Rectal smooth muscle tissue (tissue), 1 donor: Measurements from ENCODE around the gene PLEK2.

ENCODE experiments used
- H3K27ac ChIP-seq: one replicate; pipeline ENCODE4 v1.7.0; 2013; ENCODE audit warnings: low read depth, low read length, inconsistent platforms
- H3K27me3 ChIP-seq: one replicate; pipeline ENCODE4 v1.7.0; 2013; ENCODE audit warnings: low read length; ENCODE audit not compliant: control insufficient read depth, insufficient read depth
- H3K36me3 ChIP-seq: one replicate; pipeline ENCODE4 v1.7.0; 2013; ENCODE audit warnings: low read length; ENCODE audit not compliant: control insufficient read depth, insufficient read depth
- H3K4me1 ChIP-seq: one replicate; pipeline ENCODE4 v1.7.0; 2013; ENCODE audit warnings: low read length; ENCODE audit not compliant: control insufficient read depth, insufficient read depth
- H3K4me3 ChIP-seq: one replicate; pipeline ENCODE4 v1.7.0; 2013; ENCODE audit warnings: low read length
- H3K9ac ChIP-seq: one replicate; pipeline ENCODE4 v1.7.0; 2013; ENCODE audit warnings: low read length

Gene PLEK2

DNA sequence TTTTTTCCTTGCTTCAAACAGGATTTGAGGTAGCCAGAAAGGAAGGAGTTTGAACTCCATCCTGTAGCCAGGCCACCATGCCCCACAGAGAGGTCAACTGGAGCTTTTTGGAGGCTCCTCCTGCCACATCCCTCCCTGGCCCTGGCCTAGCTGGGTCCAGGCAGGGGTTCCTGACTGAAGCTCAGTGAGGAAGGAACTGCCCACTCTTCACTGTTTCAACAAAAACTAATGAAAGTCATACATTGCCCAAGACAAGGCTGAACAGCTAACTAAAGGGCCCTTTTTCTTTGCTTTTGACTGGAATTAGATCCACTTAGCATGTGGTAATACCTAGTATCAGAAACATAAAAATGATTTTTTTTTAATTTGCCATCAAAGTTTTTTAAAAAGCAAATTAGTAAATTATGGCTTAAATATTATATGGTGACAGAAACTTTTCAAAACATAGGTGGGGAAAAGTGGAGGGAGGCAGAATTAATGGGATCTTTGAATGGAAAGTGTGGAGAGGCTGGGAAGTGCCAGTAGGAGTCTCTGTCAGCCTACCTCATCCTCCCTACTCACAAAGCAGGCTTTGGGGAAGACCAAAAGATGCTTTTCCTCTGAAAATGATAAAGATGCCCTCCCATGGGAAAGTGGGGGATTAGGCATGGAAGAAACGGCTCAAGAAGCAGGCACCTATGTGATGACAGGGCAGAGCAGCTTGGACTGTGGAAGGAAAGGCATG, 22.0 kb downstream of the PLEK2 start:
- no peak overlapping the region for H3K4me3 ChIP-seq
- no peak overlapping the region for H3K27ac ChIP-seq
- no peaks in the 10 kb centered on the region for H3K36me3 ChIP-seq
- no peaks in the 10 kb centered on the region for H3K27me3 ChIP-seq
- no peaks in the 10 kb centered on the region for H3K4me1 ChIP-seq
- no peak overlapping the region for H3K9ac ChIP-seq

DNA sequence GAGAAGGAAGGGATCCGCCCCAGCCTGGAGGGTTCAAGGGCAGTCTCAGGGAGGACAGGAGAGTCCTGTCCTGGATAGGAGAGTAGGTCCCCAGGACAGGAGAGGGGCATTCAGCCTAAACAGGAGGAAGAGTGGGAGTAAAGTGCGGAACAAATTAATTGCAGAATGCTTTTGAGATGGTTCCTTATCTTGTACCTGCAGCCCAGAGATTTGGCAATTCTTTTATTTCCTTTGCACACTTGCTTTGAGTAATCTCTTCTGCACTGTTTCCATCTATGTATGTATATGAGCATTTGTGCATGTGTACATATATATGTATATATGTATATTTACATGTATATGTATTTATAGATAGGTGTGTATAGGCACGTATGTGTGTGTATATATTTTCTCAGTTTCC, 22.7 kb downstream of the PLEK2 start:
- no peak overlapping the region for H3K9ac ChIP-seq
- no peak overlapping the region for H3K4me3 ChIP-seq
- no peak overlapping the region for H3K27ac ChIP-seq
- no peaks in the 10 kb centered on the region for H3K36me3 ChIP-seq
- H3K27me3 ChIP-seq, result no peaks in the 10 kb centered on the region
- H3K4me1 ChIP-seq, result no peaks in the 10 kb centered on the region

DNA sequence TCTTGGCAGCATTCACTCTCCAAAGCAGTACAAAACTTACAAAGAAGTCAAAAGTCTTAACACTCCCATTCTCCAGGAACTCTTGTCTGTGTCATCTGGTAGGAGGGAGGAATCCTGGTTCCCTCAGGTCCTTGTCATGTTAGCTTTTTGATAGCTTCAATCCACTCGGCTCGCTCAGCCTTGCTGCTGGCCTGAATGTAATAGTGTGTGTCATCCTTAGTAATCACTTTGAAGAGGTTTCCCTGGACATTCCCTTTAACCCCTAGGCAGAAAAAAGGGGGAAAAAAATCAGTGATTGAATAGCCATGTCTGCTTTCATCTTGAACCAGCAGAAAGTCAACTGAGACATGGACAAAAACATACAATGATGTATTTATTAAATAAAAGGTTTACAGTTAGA, 24.8 kb downstream of the PLEK2 start:
- H3K4me3 ChIP-seq, result no peak overlapping the region
- no peaks in the 10 kb centered on the region for H3K4me1 ChIP-seq
- H3K27me3 ChIP-seq, result no peaks in the 10 kb centered on the region
- no peak overlapping the region for H3K9ac ChIP-seq
- no peak overlapping the region for H3K27ac ChIP-seq
- peaks cover 10% of the 10 kb centered on the region for H3K36me3 ChIP-seq

DNA sequence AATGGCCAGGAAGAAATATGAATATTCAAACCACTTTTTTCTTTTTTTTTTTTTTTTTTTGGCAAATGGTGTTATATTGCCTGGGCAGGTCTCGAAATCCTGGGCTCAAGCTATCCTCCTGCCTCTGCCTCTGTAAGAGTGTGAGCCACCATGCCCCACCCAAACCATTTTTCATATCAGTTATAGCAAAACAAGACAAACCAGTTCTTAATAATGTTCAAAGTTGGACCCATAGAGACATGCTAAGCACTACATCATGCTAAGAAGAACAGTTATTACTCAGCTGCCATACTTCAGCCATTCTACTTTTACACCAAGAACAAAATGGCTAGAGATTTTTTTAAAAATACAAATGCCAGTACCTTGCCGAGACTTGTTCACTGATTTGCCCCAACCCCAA, 26.3 kb downstream of the PLEK2 start:
- Histone ChIP-seq H3K4me1 (no peaks in the 10 kb centered on the region), H3K4me3 (no peak overlapping the region), H3K27me3 (no peaks in the 10 kb centered on the region), H3K36me3 (peaks cover 10% of the 10 kb centered on the region), H3K9ac (no peak overlapping the region), H3K27ac (no peak overlapping the region)

DNA sequence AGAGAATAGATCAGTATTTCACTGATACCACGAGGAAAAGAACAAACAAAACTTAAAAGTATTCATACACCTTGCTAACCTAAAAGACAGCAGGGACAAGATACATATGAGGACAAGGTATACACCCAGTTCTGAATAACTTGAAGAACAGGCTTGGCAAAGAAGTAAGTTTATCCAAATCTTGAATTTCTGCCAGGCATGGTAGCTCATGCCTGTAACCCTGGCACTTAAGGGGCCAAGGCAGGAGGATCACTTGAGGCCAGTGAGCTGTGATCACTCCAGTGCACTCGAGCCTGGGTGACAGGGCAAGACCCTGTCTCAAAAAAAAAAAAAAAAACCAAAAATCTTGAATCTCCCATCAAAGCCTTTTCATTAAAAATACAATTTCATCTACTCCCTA, 26.8 kb downstream of the PLEK2 start:
- H3K36me3 ChIP-seq, result peaks cover 10% of the 10 kb centered on the region
- H3K27ac ChIP-seq, result no peak overlapping the region

DNA sequence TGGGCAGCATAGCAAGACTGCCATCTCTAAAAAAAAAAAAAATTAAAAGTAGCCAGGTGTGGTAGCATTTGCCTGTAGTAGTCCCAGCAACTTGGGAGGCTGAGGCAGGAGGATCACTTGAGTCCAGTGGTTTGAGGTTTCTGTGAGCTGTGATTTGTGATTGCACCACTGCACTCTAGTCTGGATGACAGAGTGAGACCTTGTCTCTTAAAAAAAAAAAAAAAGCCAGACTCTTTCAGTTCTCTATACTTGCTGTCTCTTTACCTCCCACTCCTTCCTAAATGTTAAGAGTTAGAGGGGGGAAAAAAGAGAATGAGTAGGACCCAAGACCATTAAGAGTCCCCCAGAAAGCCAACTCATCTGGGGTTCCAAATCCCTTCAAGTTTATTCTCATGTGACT, 34.0 kb downstream of the PLEK2 start:
- peaks cover 31% of the 10 kb centered on the region for H3K36me3 ChIP-seq

More for the DNA sequence above, 26.8 kb downstream of the PLEK2 start:
- no peak overlapping the region for H3K4me3 ChIP-seq
- H3K4me1 ChIP-seq, result no peaks in the 10 kb centered on the region
- no peaks in the 10 kb centered on the region for H3K27me3 ChIP-seq
- no peak overlapping the region for H3K9ac ChIP-seq

DNA sequence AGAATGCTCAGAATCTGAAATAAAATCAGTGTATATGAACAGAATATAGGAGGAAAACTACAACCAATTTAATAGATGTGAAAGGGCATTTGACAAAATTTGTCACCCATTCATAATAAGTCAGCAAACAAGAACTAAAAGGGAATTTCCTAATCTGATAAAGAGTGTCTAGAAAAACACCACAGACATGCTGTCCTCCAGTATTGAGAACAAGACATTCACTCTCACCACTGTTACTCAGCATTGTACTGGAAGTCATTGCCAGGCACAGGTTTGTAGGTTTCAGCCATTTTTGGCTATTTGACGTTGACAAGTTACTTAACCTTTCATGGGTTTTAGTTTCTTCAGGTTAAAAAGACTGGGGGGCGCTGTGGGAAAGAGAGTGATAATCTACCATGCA, 38.6 kb downstream of the PLEK2 start:
- no peak overlapping the region for H3K9ac ChIP-seq
- no peak overlapping the region for H3K4me3 ChIP-seq
- no peaks in the 10 kb centered on the region for H3K4me1 ChIP-seq
- no peak overlapping the region for H3K27ac ChIP-seq
- H3K36me3 ChIP-seq, result peaks cover 32% of the 10 kb centered on the region
- no peaks in the 10 kb centered on the region for H3K27me3 ChIP-seq

More for the DNA sequence above, 34.0 kb downstream of the PLEK2 start:
- Histone ChIP-seq H3K4me1 (no peaks in the 10 kb centered on the region), H3K27me3 (no peaks in the 10 kb centered on the region), H3K4me3 (no peak overlapping the region), H3K9ac (no peak overlapping the region), H3K27ac (no peak overlapping the region)

DNA sequence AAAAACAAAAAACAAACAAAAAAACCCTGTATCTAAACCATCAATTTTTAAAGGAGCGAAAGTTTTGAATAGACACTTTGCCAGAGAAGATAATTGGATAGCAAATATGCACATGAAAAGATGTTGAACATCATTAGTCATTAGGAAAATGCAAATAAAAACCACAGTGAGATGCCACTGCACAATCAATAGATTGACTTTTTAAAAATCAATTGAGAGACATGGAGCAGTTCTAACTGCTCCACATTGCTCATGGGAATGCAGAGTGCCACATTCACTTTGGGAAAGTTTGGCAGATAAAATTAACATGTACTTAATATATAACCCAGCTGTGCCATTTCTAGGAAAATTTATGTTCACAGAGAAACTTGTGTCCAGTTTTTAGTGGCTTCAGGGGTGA, 39.1 kb downstream of the PLEK2 start:
- Histone ChIP-seq H3K4me1 (no peaks in the 10 kb centered on the region), H3K36me3 (peaks cover 31% of the 10 kb centered on the region), H3K27ac (no peak overlapping the region), H3K9ac (no peak overlapping the region), H3K27me3 (no peaks in the 10 kb centered on the region), H3K4me3 (no peak overlapping the region)

DNA sequence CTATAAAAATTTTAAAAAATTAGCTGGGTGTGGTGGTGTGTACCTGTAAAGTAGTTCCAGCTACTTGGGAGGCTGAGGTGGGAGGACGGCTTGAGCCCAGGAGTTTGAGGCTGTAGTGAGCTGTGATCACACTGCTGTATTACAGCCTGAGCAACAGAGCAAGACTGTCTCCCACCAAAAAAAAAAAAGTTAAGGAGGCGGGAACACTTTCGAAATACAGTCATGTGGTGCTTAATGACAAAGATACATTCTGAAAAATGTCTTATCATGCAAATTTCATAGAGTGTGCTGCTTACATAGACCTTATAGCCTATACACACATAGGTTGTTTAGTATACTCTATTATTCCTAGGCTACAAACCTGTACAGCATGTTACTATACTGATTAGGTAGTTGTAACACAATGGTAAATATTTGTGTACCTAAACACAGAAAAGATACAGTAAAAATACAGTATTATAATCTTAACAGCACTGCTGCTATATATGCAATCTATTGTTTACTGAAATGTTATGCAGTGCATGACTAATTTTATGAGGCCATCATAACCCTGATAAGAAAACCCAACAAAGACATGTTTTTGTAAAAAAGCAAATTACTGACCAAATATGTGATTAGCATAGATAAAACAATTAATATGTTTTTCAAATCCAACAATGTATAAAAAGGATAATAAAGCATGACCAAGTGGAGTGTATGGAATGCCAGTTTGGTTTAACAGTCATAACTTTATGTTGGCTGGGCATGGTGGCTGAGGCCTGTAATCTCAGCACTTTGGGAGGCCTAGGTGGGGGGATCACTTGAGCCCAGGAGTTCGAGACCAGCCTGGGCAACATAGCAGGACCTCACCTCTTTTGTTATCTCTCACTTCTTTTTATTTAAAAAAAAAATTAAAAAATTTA, 40.5 kb downstream of the PLEK2 start:
- Histone ChIP-seq H3K4me3 (no peak overlapping the region), H3K27me3 (no peaks in the 10 kb centered on the region), H3K4me1 (no peaks in the 10 kb centered on the region), H3K36me3 (peaks cover 23% of the 10 kb centered on the region), H3K27ac (no peak overlapping the region), H3K9ac (no peak overlapping the region)

DNA sequence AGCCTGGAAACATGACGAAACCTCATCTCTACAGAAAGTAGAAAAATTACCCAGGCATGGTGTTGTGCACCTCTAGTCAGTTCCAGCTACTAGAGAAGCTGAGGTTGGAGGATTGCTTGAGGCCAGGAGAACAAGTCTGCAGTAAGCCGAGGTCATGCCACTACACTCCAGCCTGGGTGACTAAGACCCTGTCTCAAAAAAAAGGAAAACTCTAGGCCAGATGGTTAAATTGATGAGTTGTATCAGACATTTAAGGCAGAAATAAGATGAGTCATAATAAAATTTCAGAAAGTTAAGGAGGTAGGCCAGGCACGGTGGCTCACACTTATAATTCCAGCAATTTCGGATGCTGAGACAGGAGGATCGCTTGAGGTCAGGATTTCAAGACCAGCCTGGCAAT, 41.1 kb downstream of the PLEK2 start:
- Histone ChIP-seq H3K9ac (no peak overlapping the region), H3K36me3 (peaks cover 25% of the 10 kb centered on the region), H3K4me3 (no peak overlapping the region), H3K27me3 (no peaks in the 10 kb centered on the region), H3K4me1 (no peaks in the 10 kb centered on the region), H3K27ac (no peak overlapping the region)

DNA sequence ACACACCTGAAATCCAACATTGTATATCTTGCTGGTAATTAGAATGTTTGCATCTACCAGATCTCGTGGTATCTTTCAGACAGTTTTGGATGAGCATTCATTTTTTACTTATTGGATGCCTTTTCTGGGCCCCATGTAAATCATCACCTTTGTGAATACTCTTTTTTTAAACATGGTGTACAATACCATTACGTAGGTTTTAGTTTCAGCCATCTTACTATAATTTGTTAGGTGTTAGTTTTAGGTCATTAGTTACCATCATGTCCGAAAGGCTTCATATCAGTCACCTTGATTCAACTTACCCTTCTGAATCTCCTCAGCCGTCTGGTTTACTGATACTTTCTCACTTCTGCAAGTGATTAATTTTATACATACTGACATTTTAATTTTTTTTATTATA, 46.5 kb downstream of the PLEK2 start:
- Histone ChIP-seq H3K27me3 (no peaks in the 10 kb centered on the region), H3K36me3 (peaks cover 20% of the 10 kb centered on the region), H3K4me3 (no peak overlapping the region), H3K9ac (no peak overlapping the region), H3K27ac (no peak overlapping the region), H3K4me1 (peaks cover 9% of the 10 kb centered on the region)

DNA sequence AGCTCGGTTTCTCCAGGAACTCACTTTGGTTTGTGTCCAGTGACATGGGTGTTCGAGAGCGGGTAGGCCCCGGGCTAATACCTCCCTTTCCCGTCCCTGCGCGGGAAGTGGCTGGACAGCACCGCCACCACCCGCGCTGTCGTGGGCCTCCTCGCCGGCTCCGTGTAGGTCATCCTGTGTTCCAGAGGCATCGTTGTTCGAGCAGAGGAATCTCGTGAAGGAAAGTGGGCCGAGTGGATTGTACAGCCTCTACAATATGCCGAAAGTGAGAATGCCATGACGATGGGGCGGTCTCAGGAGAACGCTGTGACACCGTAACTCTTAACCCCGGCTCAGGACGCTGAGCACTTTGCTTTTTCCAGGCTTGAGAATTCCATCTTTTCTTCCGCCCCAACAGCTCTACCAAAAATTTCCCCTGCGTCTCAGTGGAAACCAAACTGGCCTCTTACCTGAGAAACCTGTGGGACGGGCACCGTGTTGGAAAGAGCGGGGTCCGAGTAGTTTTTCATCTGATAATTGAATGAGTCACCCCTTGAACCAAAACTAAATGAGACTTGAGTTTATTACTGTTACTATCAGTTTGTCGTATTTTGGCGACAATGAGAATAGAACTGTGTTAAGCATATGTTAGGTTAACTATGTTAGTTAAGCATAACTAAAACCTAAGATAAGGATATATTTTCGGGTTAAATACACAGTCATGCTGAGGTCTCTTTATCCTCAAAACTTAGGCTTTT, 51.3 kb downstream of the PLEK2 start:
- Histone ChIP-seq H3K4me3 (peak overlapping the region; percentile 78), H3K36me3 (peaks cover 6% of the 10 kb centered on the region), H3K27me3 (no peaks in the 10 kb centered on the region), H3K9ac (peak overlapping the region; percentile 16), H3K4me1 (peaks cover 20% of the 10 kb centered on the region), H3K27ac (peak overlapping the region; percentile 99)
